ENCODE measurements around the gene PROX1.

Gene PROX1

DNA sequence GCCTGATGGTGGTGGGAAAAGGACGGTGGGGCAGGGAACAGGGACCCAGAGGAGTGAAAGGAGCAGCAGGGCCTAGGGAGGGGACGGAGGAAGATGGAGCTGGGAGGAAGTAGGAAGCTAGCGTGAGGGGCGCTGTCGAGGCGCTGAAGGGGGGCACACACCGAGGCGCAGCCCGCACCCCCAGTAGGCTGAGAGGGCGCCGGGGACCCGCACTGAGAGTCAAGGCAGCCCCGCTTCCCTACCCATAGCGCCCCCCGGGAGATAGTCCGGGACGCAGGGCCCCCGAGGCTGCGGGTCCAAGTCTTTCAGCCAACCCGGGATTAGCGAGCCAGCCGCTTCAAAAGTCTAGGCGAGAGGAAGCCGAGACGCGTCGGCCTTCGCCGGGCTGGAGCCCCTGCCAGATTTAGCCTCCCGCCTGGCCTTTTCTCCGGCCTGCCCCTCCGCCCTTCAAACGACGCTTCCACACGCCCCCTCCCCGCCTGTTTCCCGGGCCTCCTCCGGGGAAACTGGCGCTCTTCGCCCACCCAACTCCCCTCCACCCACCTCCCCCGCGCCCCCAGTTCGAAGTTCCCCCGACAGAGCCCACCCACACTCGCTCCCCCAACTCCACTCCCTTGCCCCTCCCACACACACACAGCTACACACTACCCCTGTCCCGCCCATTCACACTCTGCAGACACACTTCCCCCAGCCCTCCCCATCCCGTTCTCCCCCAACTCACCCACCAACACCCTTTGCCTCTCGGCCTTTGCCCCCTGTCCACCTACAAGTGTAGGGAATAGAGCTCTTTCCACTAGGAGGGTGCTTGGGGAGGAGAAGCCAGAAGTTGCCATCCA lies 7.8 kb upstream of the PROX1 start:
- DNase-seq (ENCODE audit: low read depth): no peak

DNA sequence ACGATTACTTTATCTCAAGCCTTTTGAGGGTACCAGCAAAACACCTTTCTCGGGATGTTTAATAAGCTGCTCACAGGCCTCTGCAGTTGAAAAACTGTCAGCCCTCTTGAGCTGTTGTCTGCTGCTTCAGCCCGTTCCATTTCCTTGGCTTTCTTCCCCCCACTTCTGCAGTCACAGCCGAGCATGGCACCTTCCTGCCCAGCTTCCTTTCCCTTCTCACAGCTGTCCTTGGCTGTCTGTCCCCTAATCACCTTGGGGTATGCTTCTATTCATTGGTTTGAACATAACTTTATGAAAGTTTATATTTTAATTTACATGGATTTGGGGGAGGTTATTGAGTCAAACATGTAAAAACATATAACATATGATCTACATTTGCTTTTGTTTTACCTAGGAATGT lies 6.9 kb upstream of the PROX1 start:
- no peak for DNase-seq (ENCODE audit: low read depth)

DNA sequence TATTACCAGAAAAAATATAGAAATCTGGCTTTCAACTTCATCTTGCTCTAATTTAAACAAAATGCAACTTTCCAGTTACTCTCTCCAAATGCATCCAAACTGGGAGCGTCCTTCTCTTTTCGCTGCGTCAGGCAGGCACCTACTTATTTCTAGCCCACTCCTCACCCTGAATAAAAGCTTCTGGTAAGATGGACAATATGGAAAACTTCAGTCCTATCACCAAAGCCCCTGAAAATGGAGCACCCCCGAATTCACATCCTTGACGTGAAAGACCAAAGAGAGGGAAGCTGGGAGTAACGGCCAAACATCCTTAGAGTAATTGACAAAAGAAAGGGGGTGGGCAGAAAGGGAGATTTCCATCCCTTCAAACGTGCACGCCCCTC lies 5.5 kb upstream of the PROX1 start:
- no peak for DNase-seq (ENCODE audit: low read depth)

DNA sequence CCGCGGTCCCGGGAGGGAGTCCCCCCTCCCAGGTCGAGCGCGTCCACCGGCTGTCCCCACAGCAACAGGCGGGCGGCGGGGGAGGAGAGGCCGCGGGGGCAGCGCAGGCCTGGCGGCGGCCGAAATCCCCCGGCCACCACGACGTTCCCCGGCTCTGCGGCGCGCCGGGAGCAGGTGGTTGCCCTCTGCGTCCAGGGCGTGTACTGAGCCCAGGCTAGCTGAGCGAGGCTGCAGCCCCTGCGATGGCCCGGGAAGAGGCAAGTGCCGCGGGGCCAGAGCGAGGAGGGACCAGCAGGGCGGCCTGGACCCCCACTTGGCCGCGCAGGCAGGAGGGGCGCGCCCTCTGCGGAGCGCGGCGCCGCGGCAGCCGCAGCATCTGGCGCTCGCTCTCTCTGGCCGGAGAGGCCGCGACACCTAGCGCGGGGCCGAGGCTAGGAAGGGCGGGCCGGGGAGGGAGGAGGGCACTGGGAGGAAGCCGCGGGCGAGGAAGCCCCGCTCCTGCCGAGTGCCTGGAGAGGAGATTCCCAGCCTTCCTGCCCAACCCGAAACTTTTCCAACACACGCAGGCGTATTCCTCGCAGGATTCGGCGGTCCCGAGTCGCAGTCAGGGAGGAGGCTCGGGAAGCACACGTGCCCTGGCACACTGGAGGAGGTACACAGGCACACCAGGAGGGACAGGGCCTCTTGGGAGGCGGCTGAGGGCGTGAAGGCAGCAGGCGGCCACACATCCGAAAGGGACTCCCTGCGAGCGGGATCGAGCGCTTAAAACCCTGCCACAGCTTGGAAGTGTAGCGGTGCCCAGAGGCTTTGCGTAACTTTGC lies 4.9 kb upstream of the PROX1 start:
- DNase-seq (ENCODE audit: low read depth): no peak

DNA sequence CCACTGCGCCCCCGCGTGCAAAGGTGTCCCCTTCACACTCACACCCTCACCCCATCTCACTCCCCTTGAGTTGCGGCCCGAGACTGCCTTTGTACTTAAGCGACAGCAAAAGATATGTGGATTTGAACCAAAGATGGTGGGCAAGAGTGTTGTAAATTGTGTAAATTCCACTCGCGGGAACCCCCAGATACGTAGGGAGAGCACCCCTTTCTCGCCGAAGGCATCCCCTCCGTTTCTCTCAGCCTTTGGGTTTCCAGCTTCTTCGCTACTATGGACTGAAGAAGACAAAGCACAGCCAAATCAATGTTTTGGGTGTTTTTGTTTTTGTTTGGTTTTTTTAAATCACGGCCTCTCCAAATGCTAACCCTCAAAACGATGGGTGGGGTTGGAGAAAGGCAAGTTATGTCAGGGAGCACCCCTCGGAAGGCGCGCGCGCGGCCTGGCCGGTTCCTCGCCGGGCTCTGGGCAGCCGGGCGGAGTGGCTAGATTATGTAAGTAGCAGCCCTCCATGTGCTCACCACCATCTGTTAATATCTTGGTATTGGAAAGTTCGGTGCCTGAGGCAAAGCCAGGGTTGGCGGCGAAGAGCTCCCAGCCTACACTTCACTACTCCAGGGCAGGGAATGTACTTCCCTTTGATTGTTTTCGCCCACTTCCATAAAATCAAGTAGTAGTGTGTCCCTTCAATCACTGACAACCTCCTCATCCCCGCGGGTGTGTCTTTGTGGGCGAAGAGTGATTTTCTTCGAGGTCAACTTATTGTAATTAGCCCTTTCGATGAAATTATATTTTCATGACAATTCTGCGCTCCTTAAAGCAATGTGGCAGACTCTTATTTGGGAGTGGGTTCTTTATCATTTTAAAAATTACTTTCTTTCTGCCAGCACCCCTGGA lies 4.0 kb upstream of the PROX1 start:
- no peak for DNase-seq (ENCODE audit: low read depth)

DNA sequence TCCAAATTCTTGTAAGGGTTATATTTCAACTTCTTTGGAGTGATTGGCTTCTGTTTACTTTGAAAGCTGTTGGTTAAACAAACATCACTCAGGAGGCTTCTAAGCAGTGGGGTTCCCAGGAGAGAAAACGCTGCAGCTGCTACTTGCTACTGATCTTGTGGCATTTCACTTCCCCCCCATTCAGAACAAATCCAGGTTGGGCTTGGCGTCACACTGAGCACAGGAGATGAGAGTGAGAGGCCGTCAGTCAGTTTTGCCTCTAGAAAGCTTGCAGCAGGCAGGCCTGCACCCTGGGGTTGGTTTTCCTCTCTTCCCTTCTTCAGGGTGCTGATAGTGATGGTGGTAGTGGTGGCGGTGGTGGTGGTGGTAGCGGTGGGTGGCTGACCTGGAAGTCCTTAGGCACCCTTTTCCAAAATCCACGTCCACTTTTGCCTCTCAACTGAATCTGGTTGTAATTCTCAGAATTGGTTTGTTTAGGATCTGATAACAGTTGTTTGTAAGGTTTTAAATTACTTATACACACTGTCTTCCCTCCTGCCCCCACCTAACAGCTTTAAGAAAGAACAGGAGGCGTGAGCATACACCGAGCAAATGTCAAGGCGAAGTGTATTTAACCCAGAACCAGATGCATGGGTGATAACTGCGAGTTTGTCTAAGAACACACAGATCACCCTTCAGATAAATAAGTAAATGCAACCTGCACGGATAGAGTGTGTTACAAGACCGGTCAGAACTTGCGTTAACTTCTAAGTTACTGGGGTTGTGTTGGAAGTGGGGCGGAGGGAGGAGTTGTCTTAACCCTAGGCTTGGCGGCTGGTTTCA lies 3.2 kb upstream of the PROX1 start:
- no peak for DNase-seq (ENCODE audit: low read depth)

DNA sequence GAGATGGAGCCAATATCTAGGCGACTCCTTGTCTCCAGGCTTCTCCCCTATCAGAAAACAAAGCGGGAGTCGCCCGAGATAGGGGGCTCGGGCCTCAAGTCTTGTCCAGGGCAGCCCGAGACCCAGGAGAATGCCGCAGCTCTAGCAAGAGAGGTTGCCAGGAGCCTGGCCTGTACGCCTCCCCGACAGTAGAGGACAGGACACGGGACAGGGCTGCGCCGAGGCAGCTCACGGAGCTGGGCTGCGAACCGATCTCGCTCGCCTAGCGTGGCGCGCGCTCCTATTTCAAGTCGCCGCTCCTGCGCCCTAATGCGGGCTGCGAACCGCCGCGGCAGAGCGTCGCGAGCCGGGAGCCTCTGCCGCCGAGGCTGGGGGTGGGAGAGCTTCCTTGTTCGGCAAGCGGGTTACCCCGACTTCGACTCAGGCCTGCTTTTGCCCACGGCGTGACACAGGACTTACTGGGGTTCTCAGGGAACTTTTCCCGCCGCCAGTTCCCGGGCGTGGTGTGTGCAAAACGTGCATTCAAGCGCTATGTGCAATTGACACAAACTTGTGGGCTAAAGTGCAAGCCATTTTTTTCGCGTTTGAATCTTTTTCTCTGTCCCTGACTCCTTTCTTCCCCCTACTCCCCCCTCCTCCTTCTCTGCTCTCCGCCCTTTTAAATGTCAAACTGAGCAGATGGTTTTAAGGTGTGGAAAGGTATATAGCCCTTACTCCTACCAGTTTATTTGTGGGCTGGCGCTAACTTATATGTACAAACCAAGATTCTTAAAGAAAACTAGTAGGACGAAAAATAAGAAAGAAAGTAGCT lies 2.4 kb upstream of the PROX1 start:
- DNase-seq (ENCODE audit: low read depth): no peak

DNA sequence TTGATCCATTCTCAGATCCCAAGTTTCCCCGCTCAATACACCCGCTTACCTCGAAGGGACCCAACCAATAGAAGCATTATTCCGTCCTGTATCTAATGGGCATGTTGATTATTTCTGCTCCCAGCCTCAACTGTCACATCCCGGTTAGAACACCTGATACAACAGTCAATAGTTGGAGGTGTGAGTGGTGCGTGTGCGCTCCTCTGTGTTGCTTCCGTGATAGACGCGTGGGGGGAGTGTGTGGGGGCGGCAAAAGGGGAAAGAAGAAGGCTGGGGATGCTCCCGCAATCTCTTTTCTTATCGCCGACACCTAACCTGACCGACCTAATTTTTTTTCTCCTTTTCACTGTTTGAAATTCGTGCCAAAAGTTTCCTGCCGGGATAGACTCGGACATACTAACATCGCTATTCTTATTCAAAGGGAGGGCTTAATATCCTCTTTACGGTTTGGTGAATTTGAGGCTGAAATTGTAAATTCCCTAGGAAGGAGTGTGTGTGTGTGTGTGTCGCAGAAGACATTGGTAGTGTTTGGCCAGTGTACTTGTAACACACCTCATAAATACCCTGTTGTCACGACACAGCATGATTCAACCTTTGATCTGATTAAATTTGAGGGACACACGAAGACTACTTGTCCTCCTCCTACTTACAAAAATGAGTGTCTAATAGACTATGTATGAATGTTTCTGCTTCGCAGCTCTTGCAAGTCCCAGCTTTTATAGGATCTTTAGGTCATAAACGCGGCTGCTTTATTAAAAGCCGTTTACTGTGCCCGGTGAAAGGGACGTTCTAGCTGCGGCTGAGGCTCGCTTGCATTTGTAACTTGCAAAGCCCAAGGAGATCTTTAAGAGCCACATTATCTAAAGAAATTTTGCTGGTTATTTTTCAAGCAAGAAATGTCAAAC lies 1.5 kb upstream of the PROX1 start:
- no peak for DNase-seq (ENCODE audit: low read depth)

DNA sequence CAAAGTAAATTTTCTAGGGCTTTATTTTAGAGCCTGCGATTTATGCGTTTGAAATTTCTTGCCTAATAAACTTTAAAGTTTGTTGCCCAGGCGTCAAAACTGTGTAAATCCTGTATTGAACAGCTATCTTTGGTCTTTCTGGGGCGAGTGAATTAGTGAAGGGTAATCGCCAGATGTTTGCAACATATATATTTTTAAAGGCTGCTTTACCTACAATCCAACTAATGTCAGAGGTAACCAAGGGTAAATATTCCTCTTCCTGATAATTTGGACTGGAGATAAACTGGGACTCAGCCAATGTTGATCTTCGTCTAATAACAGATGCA lies 885 bp upstream of the PROX1 start:
- no peak for DNase-seq (ENCODE audit: low read depth)

DNA sequence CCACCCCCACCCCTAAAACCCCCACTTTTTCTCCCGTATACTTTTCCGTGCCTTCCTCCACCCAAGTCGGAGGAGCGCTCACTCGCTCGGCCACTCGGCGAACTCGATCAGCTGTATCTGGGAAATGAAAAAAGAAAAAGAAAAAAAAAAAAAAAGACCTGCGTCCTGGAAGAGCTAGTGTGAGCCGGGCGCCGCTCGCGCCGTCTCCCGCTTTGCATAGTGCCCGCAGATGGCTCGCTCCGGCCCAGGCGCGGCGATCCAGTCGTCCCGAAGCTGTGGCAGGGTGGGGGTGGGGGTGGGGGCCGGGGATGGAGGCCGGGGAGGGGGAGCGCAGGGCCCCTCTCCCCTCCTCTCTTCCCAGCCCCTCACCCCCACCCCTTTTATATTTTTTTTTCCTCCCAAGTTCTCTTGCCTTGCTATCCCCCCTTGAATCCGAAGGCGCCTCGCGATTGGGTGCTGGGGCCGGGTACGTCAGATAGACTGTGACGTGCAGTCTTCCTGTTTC lies 299 bp upstream of the PROX1 start:
- DNase-seq (ENCODE audit: low read depth): no peak

DNA sequence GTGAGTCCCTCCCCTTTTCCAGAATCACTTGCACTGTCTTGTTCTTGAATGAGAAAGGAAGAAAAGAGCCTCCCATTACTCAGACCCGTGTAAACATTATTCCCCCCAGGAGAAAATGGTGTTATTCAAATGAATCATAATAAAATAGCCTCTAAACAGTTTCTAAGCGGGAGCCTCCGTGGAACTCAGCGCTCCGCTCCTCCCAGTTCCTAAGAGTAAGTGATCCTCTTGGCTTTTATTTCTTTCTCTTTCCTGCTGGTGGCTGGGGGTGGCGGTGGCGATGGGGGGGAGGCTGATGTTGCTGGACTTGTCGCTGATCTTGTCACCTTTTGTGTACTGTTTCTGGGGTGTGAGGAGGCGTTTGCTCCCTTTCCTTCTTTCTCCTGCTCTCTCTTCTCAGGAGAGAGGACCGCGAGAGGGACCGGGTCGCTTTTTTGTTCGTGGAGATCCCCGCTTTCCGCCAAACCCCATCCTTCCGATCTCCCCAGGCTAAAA lies 781 bp downstream of the PROX1 start:
- DNase-seq (ENCODE audit: low read depth): no peak

DNA sequence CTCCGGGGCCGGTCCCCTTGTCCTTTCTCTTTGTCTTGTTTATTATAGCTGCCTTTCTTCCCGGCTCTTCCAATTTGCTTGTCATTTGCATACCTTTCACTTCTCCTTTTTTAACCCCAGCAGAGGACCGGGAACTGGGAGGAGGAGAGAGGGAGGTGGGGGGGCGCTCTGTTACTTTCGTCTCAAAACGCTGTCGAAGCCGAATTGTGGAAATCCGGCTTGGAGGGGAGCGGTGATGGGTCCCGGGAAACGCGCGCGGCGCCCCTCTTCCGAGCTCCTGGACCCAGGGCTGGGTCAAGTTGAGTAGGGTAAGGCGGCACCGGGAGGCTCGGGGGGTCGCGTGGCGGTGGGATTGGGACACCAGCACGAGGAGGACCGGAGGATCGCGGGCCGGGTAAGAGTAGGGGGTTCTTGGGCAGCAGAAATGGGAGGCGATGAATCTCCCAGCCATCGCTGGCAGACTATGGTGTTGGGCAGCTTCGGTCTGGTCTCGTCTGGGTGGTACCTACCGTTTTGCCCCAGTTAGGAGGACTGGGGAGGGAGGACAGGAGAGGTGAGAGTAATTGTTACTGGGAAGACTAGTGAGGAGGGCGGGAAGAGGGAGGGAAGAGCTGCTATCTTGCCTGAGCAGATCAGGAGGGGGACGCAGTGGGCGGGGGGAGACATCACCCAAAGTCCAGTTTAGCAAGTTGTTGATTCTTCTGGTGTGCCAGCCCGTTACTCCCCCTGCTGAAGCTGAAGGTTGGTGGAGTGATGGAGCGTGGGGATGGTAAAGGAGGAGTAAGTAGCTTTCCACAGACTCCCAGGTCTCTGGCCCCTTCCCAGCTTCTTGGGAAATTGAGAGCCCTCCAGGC lies 1.5 kb downstream of the PROX1 start:
- DNase-seq (ENCODE audit: low read depth): no peak

DNA sequence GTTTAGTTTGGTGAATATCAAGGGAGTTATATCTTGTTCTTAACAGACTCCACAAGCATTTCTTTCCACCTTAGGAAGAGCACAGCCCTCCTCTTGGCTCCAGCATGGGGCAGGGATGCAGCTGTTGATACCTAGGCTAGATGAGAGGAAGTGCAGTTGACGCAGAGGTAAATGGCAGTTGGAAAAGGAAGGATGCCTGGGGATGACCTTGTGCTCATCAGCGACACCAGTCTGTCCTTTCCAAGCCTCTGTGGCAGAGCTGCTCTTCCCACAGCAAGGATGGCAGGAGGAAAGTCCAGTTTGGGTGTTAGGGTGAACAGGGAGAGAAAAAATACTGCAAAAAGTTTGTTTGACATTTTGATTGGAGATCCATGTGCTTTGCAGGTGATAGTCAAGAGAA lies 6.2 kb downstream of the PROX1 start:
- no peak for DNase-seq (ENCODE audit: low read depth)

DNA sequence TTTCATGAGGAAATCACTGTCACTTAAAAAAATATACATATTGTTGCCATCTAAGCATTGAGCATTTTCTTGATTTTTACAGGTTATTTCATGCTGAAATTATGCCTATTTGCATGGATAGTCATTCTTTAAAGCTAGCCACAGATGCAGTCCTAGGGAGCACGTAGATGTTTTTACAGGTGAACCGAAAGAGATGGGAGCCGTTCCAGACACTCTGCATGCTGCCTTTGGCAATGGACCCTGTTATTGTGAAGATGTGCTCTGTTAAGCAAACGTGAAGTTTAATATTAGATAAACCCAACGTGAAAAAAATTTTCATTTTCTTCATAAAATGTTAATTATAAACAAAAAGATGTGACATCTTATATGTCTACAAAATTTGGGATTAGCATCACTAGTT lies 7.1 kb downstream of the PROX1 start:
- no peak for DNase-seq (ENCODE audit: low read depth)

DNA sequence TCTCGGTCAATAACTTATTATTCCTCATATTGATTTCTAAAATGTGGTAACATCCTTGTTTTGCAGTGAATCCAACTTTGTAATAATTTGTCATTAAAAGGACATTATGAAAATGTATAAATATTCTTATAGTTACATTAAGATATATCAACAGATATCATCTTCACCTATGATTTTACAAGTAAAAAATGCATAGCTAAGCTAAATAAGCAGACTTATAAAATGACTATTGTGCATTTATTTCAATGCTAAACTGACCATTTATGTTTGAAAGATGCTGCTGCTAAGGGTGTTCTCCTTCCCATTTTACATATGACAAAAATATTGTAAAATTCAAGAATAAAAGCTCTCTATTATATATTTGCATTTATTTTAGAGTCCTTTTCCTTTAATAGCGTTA lies 7.8 kb downstream of the PROX1 start:
- DNase-seq (ENCODE audit: low read depth): no peak

DNA sequence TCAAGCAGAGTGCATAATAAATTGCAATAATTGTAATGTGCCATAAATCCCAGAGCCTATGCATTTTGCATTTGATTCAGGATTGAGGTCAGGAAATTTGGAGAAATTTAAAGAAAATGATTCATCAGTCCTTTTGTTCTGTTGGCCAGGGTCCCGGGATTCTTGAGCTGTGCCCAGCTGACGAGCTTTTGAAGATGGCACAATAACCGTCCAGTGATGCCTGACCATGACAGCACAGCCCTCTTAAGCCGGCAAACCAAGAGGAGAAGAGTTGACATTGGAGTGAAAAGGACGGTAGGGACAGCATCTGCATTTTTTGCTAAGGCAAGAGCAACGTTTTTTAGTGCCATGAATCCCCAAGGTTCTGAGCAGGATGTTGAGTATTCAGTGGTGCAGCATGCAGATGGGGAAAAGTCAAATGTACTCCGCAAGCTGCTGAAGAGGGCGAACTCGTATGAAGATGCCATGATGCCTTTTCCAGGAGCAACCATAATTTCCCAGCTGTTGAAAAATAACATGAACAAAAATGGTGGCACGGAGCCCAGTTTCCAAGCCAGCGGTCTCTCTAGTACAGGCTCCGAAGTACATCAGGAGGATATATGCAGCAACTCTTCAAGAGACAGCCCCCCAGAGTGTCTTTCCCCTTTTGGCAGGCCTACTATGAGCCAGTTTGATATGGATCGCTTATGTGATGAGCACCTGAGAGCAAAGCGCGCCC lies 8.7 kb downstream of the PROX1 start:
- no peak for DNase-seq (ENCODE audit: low read depth)

DNA sequence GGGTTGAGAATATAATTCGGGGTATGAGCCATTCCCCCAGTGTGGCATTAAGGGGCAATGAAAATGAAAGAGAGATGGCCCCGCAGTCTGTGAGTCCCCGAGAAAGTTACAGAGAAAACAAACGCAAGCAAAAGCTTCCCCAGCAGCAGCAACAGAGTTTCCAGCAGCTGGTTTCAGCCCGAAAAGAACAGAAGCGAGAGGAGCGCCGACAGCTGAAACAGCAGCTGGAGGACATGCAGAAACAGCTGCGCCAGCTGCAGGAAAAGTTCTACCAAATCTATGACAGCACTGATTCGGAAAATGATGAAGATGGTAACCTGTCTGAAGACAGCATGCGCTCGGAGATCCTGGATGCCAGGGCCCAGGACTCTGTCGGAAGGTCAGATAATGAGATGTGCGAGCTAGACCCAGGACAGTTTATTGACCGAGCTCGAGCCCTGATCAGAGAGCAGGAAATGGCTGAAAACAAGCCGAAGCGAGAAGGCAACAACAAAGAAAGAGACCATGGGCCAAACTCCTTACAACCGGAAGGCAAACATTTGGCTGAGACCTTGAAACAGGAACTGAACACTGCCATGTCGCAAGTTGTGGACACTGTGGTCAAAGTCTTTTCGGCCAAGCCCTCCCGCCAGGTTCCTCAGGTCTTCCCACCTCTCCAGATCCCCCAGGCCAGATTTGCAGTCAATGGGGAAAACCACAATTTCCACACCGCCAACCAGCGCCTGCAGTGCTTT lies 9.4 kb downstream of the PROX1 start:
- DNase-seq (ENCODE audit: low read depth): no peak
